ENCODE measurements around the gene SIGLEC12.
"Not testable (repeated sequence)": the region's sequence is repeated elsewhere in the genome, so short reads cannot be mapped to it uniquely, and the experiment has no call there.

Gene SIGLEC12

GRCh38 chr19:51479531-51480331 is 21.9 kb downstream of the SIGLEC12 start:
- DNase-seq: no peak

- no peak for DNase-seq
These were observed 23.0 kb downstream of the SIGLEC12 start, which contains the start of gene CEACAM18 for GRCh38 chr19:51478381-51479234. CEACAM18 (plus strand) TSS chr19:51478539.

GRCh38 chr19:51477344-51477743 is 24.3 kb downstream of the SIGLEC12 start:
- DNase-seq: no peak

- no peak for DNase-seq
These were observed 25.4 kb downstream of the SIGLEC12 start for GRCh38 chr19:51476164-51476563.

- peak; percentile 73 for DNase-seq
These were observed 28.4 kb downstream of the SIGLEC12 start for GRCh38 chr19:51473009-51473707.

GRCh38 chr19:51472607-51473006 is 29.0 kb downstream of the SIGLEC12 start:
- DNase-seq: no peak

GRCh38 chr19:51471527-51471926 is 30.1 kb downstream of the SIGLEC12 start:
- DNase-seq: no peak

GRCh38 chr19:51470966-51471365 is 30.6 kb downstream of the SIGLEC12 start:
- DNase-seq: no peak

GRCh38 chr19:51469629-51470028 is 32.0 kb downstream of the SIGLEC12 start:
- no peak for DNase-seq

- no peak for DNase-seq
These were observed 32.4 kb downstream of the SIGLEC12 start for GRCh38 chr19:51469162-51469561.

GRCh38 chr19:51468545-51468920 is 33.1 kb downstream of the SIGLEC12 start:
- DNase-seq: no peak

- no peak for DNase-seq
These were observed 33.6 kb downstream of the SIGLEC12 start for GRCh38 chr19:51467864-51468544.

GRCh38 chr19:51466723-51467122 is 34.9 kb downstream of the SIGLEC12 start:
- DNase-seq: no peak

- not testable (repeated sequence) for DNase-seq
These were observed 37.5 kb downstream of the SIGLEC12 start for GRCh38 chr19:51463976-51464581.

- no peak for DNase-seq
These were observed 38.9 kb downstream of the SIGLEC12 start for GRCh38 chr19:51462681-51463080.

GRCh38 chr19:51462276-51462675 is 39.3 kb downstream of the SIGLEC12 start:
- DNase-seq: no peak

- no peak for DNase-seq
These were observed 39.9 kb downstream of the SIGLEC12 start for GRCh38 chr19:51461723-51462161.

GRCh38 chr19:51460164-51460992 is 41.2 kb downstream of the SIGLEC12 start:
- DNase-seq: no peak

GRCh38 chr19:51458899-51459505 is 42.6 kb downstream of the SIGLEC12 start:
- DNase-seq: no peak

GRCh38 chr19:51458051-51458645 is 43.5 kb downstream of the SIGLEC12 start, which contains the start of gene SIGLEC8:
SIGLEC8 (minus strand) TSS chr19:51458454; CDS start chr19:51458387, 67 bp downstream.
- DNase-seq: no peak
